T-helper 17 cell (primary cell): Measurements from ENCODE around the gene CNDP2. TPM values are rescaled to one million over a fixed set of nuclear protein-coding genes. Genes with fewer than 3 reads are reported as not detected.
"Not testable (repeated sequence)": the region's sequence is repeated elsewhere in the genome, so short reads cannot be mapped to it uniquely, and the experiment has no call there.

Experiments
- ATAC-seq: fragments of 150-1000 bp; cut with Tn5 transposase; 2 replicates; pipeline ENCODE4 v1.10.0; 2021; ENCODE audit warnings: mild to moderate bottlenecking, moderate library complexity
- DNase-seq, 3 donors: peaks; one replicate each; pipeline versions ENCODE4 v3.0.0 to v3.0.0-alpha.2; 2020 to 2021
- H3K9me3 ChIP-seq: one replicate; pipeline ENCODE4 v1.7.0; 2013; ENCODE audit warnings: low read length, mild to moderate bottlenecking; ENCODE audit not compliant: control insufficient read depth, poor library complexity, severe bottlenecking
- H3K27ac Mint-ChIP-seq: one replicate; pipeline ENCODE4 v1.8.0; 2022; ENCODE audit warnings: mild to moderate bottlenecking, moderate library complexity, mixed read lengths
- H3K27me3 Mint-ChIP-seq: one replicate; pipeline ENCODE4 v1.8.0; 2022; ENCODE audit warnings: mixed read lengths
- H3K36me3 Mint-ChIP-seq: one replicate; pipeline ENCODE4 v1.8.0; 2022; ENCODE audit warnings: low read depth, mixed read lengths
- H3K4me1 Mint-ChIP-seq: one replicate; pipeline ENCODE4 v1.8.0; 2022; ENCODE audit warnings: mild to moderate bottlenecking, mixed read lengths
- H3K4me3 Mint-ChIP-seq: one replicate; pipeline ENCODE4 v1.8.0; 2022; ENCODE audit warnings: mild to moderate bottlenecking, moderate library complexity, mixed read lengths
- total RNA-seq, 4 donors: library from RNA in 2 of 4; stranded (reverse) in 2 of 4; gene quantifications; one replicate each; pipeline ENCODE4 v1.2.3 and lab custom pipeline; 2022 to 2026

The CNDP2 gene
- total RNA-seq, 2 donors from 2014 or later, result 99.6 to 105 TPM

DNA sequence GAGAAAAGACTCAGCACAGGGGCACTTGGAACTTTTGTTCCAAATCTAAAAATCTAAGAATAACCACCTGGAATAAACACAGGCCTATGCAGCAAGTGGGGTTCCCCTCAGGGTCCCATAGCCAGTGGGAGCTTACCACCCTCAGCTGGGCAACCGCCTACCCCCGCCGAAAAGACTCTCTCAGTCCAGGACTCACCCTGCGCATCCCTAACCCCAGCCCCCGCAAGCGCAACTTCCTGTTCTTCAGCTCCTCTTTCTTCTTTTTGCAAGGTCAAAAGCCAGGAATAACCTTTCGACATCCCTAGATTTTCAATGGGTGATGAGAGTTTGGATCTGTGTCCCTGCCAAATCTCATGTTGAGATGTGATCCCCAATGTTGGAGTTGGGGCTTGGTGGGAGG is 51.7 kb downstream of the CNDP2 start:
- no peak overlapping the region for H3K4me3 Mint-ChIP-seq
- ATAC-seq (no peak), DNase-seq (no peak)
- H3K36me3 Mint-ChIP-seq, result peaks cover 2% of the 10 kb centered on the region
- no peak overlapping the region for H3K27ac Mint-ChIP-seq
- peaks cover 2% of the 10 kb centered on the region for H3K4me1 Mint-ChIP-seq
- H3K9me3 ChIP-seq, result no peaks in the 10 kb centered on the region
- peaks cover 20% of the 10 kb centered on the region for H3K27me3 Mint-ChIP-seq

DNA sequence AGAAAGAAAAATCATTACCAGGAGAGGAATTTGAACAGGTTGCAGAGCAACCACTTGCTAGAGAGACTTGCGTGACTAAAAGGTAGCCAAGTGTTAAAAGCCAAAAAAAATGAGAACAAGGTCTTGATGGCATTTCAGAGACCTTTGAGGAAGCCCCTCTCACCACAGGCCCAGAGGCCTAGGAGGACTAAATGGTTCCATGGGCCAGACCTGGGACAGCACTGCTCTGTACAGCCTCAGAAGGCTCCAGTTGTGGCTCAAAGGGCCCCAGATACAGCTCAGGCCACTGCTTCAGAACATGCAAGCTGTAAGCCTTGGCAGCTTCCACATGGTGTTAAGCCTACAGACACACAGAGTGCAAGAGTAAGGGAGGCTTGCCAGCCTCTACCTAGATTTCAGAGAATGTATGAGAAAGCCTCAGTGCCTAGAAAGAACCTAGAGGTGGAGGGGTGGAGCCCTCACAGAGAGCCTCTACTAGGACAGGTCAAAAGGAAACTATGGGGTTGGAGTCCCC is 53.5 kb downstream of the CNDP2 start:
- H3K36me3 Mint-ChIP-seq, result peaks cover 2% of the 10 kb centered on the region
- H3K4me1 Mint-ChIP-seq, result peaks cover 2% of the 10 kb centered on the region
- no peak overlapping the region for H3K4me3 Mint-ChIP-seq
- H3K9me3 ChIP-seq, result no peaks in the 10 kb centered on the region
- H3K27me3 Mint-ChIP-seq, result peaks cover 37% of the 10 kb centered on the region
- H3K27ac Mint-ChIP-seq, result no peak overlapping the region
- no peak for ATAC-seq
- DNase-seq, result no peak

- H3K36me3 Mint-ChIP-seq, result peaks cover 2% of the 10 kb centered on the region
- H3K27ac Mint-ChIP-seq, result no peak overlapping the region
- DNase-seq (no peak), ATAC-seq (no peak)
- peaks cover 2% of the 10 kb centered on the region for H3K4me1 Mint-ChIP-seq
- peaks cover 36% of the 10 kb centered on the region for H3K27me3 Mint-ChIP-seq
- no peaks in the 10 kb centered on the region for H3K9me3 ChIP-seq
- no peak overlapping the region for H3K4me3 Mint-ChIP-seq
Measured at GRCh38 chr18:74550886-74551285, 54.7 kb downstream of the CNDP2 start.

DNA sequence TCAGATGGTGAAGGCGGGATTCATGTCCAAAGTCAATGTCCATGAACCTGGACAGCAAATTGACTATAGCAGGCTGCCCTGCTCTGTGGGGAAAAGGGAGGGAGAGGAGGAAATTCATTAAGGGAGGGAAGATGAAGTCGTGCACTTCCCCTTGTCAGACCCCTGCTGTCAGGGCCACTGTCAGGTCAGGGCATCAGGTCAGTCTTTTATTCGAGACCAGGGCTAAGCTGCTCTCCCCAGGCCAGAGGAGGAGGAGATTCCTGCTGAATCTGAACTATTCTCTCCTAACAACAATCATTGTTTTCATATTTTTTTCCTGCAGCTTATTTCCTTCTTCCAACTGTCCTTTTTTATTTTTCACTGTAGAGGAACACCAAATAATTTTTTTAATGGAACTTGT is 55.3 kb downstream of the CNDP2 start:
- Mint-ChIP-seq H3K36me3 (peaks cover 2% of the 10 kb centered on the region), H3K27me3 (peaks cover 37% of the 10 kb centered on the region), H3K4me3 (no peak overlapping the region), H3K4me1 (peaks cover 2% of the 10 kb centered on the region), H3K27ac (no peak overlapping the region)
- no peaks in the 10 kb centered on the region for H3K9me3 ChIP-seq
- no peak for DNase-seq
- ATAC-seq, result no peak

DNA sequence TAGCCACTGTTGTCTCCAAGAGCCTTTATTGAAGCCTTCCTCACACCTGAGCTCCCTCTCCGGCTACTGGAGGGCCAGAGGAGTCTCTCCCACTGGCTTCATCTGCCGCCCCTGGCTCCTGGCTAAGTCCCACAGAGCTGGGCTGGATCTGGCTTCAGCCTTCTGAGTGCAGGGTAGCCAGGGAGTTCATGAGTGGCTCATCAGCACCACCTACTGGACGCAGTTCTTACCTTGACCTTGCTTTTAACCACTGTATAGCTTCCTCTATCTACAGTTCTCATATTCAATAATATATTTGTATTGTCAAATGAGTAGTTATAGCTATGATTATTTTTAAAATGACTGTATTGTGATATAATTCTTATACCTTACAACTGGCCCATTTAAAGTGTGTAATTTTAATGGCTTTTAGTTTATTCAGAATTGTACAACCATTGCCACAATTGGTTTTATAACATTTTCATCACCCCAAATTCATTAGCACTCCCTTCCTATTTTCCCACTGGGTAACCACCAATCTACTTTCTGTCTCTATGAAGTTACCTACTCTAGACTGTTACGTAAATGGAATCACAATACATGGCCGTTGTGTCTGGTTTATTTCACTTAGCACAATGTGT is 55.9 kb downstream of the CNDP2 start:
- ATAC-seq, result peak; percentile 96
- Mint-ChIP-seq H3K4me1 (peaks cover 2% of the 10 kb centered on the region), H3K27me3 (peaks cover 42% of the 10 kb centered on the region), H3K4me3 (no peak overlapping the region), H3K27ac (no peak overlapping the region), H3K36me3 (peaks cover 2% of the 10 kb centered on the region)
- H3K9me3 ChIP-seq, result no peaks in the 10 kb centered on the region
- DNase-seq, result peak; percentile 49 to 60 (median 56)

DNA sequence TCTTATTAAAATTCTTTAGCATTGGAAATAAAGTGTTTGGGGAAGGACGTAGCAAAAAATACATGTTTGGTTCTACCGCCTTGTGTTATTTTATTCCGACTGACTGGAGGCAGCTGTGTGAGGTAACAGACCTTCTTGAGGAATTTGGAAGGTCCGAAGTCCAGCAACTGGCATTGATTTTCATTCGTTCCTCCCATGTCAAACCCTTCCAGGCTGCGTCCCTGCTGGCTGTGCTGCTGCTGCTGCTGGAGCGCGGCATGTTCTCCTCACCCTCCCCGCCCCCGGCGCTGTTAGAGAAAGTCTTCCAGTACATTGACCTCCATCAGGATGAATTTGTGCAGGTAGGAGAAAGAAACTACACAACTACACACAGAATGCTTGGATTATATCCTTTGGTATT is 60.0 kb downstream of the CNDP2 start:
- ATAC-seq, result no peak
- no peak overlapping the region for H3K4me3 Mint-ChIP-seq
- no peaks in the 10 kb centered on the region for H3K9me3 ChIP-seq
- no peak overlapping the region for H3K27ac Mint-ChIP-seq
- DNase-seq, result no peak
- H3K4me1 Mint-ChIP-seq, result peaks cover 4% of the 10 kb centered on the region
- peaks cover 55% of the 10 kb centered on the region for H3K27me3 Mint-ChIP-seq
- peaks cover 2% of the 10 kb centered on the region for H3K36me3 Mint-ChIP-seq

- H3K4me3 Mint-ChIP-seq, result no peak overlapping the region
- no peak overlapping the region for H3K27ac Mint-ChIP-seq
- peaks cover 2% of the 10 kb centered on the region for H3K4me1 Mint-ChIP-seq
- DNase-seq, result no peak
- ATAC-seq, result no peak
- H3K36me3 Mint-ChIP-seq, result no peaks in the 10 kb centered on the region
- H3K27me3 Mint-ChIP-seq, result peaks cover 59% of the 10 kb centered on the region
- no peaks in the 10 kb centered on the region for H3K9me3 ChIP-seq
Measured at GRCh38 chr18:74558096-74558495, 61.9 kb downstream of the CNDP2 start.

GRCh38 chr18:74562131-74562730 is 66.1 kb downstream of the CNDP2 start:
- H3K36me3 Mint-ChIP-seq, result no peaks in the 10 kb centered on the region
- no peak for ATAC-seq
- H3K9me3 ChIP-seq, result no peaks in the 10 kb centered on the region
- H3K4me1 Mint-ChIP-seq, result peaks cover 2% of the 10 kb centered on the region
- peaks cover 27% of the 10 kb centered on the region for H3K27me3 Mint-ChIP-seq
- H3K4me3 Mint-ChIP-seq, result no peak overlapping the region
- no peak for DNase-seq
- no peak overlapping the region for H3K27ac Mint-ChIP-seq

DNA sequence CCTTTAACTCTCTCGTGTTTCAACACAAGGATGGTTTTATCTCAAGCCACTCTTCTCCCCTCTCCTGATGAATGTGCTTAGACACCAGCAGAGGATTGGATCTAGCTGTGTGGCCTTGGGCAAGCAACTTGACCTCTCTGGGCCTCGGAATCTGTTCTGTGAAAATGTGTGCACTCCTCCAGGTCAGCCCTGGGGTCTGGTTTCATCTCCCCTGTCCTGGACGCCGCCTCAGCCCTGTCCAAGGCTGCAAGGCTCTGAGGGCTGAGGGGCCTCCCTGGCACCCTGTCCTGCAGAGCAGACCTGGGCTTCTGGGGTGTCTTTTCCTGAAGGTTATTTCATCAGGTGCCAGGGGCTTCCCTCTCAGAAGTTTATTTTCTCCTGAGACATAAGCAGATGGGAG is 66.6 kb downstream of the CNDP2 start:
- H3K4me3 Mint-ChIP-seq, result no peak overlapping the region
- peaks cover 2% of the 10 kb centered on the region for H3K4me1 Mint-ChIP-seq
- DNase-seq (no peak), ATAC-seq (no peak)
- no peaks in the 10 kb centered on the region for H3K9me3 ChIP-seq
- no peaks in the 10 kb centered on the region for H3K36me3 Mint-ChIP-seq
- peaks cover 23% of the 10 kb centered on the region for H3K27me3 Mint-ChIP-seq
- no peak overlapping the region for H3K27ac Mint-ChIP-seq

DNA sequence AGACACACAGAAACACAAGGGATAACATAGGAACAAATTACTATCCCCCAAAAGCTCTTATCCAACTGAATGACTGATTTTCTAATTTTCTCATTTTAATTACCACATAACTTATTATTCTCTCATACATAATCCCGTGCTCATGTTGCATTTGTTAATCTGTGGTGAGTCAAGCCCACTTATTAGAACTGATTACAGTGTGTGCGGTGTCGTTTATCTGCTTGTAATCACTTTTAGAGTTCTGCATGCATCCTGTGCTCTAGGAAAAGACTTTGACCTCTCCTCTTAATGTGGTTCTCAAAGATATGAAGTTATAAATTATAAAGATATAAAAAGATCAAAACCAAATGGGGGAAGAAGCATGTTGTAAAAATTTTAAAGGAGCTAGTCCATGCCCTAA is 67.8 kb downstream of the CNDP2 start:
- no peak for ATAC-seq
- H3K36me3 Mint-ChIP-seq, result no peaks in the 10 kb centered on the region

GRCh38 chr18:74565164-74565563 is 69.0 kb downstream of the CNDP2 start:
- not testable (repeated sequence) for H3K9me3 ChIP-seq, DNase-seq, H3K27ac Mint-ChIP-seq, H3K4me3 Mint-ChIP-seq, ATAC-seq, H3K4me1 Mint-ChIP-seq, H3K36me3 Mint-ChIP-seq
- H3K27me3 Mint-ChIP-seq, result peaks cover 33% of the 10 kb centered on the region

More for the DNA sequence above, 67.8 kb downstream of the CNDP2 start:
- DNase-seq, result no peak
- Mint-ChIP-seq H3K4me3 (no peak overlapping the region), H3K27ac (no peak overlapping the region), H3K27me3 (peaks cover 31% of the 10 kb centered on the region), H3K4me1 (no peaks in the 10 kb centered on the region)
- H3K9me3 ChIP-seq, result no peaks in the 10 kb centered on the region

DNA sequence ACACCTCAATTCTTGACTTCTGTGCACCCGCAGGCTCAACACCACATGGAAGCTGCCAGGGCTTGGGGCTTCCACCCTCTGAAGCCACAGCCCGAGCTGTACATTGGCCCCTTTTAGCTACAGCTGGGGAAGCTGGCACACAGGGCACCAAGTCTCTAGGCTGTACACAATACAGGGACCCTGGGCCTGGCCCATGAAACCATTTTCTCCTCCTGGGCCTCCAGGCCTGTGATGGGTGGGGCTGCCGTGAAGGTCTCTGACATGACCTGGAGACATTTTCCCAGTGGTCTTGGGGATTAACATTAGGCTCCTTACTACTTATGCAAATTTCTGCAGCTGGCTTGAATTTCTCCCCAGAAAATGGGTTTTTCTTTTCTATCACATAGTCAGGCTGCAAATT is 69.8 kb downstream of the CNDP2 start:
- H3K4me1 Mint-ChIP-seq, H3K36me3 Mint-ChIP-seq, H3K4me3 Mint-ChIP-seq, ATAC-seq, DNase-seq, H3K9me3 ChIP-seq, H3K27ac Mint-ChIP-seq: not testable (repeated sequence)
- peaks cover 33% of the 10 kb centered on the region for H3K27me3 Mint-ChIP-seq

DNA sequence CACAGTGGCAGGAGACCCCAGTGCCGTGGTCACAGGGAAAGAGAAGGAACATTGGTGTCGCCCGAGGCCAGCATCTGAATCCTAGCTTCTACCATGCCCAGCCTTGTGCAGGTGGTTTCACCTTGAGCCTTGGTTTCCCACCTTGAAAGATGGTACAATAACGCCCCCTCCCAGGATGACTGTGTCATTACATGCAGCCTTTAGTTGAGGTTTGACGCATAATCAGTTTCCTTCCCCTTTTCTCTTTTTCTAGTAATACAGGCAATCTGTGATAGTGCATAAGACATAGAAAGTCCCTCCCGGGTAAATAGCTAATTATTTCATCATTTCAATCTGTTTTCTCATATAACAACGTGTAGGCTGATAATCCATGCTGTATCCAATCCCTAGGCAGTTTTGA is 71.7 kb downstream of the CNDP2 start:
- DNase-seq (no peak), ATAC-seq (no peak)
- Mint-ChIP-seq H3K4me3 (no peak overlapping the region), H3K27ac (no peak overlapping the region), H3K4me1 (no peaks in the 10 kb centered on the region), H3K27me3 (peaks cover 22% of the 10 kb centered on the region), H3K36me3 (no peaks in the 10 kb centered on the region)
- H3K9me3 ChIP-seq, result no peaks in the 10 kb centered on the region

DNA sequence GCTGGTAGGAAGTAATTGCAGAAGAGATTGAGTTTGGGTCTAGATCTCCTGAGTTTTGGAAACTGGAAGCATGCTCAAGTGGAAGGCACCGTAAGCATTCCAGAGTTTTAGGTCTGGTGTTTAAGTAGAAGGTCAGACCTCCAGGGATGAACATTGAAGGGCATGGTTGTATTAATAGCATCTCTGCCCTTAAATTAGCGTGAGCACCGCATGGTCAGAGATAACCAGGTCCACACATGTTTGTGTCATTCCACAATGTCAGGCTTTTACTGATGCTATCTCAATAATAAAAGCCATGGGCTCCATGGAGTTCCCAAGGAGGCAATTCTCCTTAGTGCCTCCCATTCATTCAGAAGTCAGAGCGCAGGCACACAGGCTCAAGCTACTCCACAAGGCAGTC is 73.2 kb downstream of the CNDP2 start:
- Mint-ChIP-seq H3K4me3 (no peak overlapping the region), H3K4me1 (no peaks in the 10 kb centered on the region), H3K36me3 (no peaks in the 10 kb centered on the region), H3K27me3 (peaks cover 21% of the 10 kb centered on the region), H3K27ac (no peak overlapping the region)
- ATAC-seq (no peak), DNase-seq (no peak)
- no peaks in the 10 kb centered on the region for H3K9me3 ChIP-seq
